Neuronal stem cell (in vitro differentiated cells): ENCODE measurements around the gene FOXJ3.

ENCODE experiments used
- DNase-seq: peaks from one replicate; pipeline ENCODE4 v3.0.0-alpha.2; 2013; ENCODE audit warnings: low spot score
- H2AFZ ChIP-seq: one replicate; pipeline ENCODE4 v1.6.1; 2013; ENCODE audit warnings: mild to moderate bottlenecking, low read length, inconsistent platforms
- H2AK5ac ChIP-seq: 2 replicates; pipeline ENCODE4 v1.6.1; 2013; ENCODE audit warnings: low read depth, mild to moderate bottlenecking, inconsistent platforms, low read length, moderate library complexity, mixed read lengths
- H2BK120ac ChIP-seq: 2 replicates; pipeline ENCODE4 v1.6.1; 2013; ENCODE audit warnings: low read depth, mild to moderate bottlenecking, inconsistent platforms, low read length, moderate library complexity, mixed read lengths
- H2BK12ac ChIP-seq: one replicate; pipeline ENCODE4 v1.6.1; 2013; ENCODE audit warnings: low read length, inconsistent platforms
- H2BK15ac ChIP-seq: 2 replicates; pipeline ENCODE4 v1.6.1; 2013; ENCODE audit warnings: mild to moderate bottlenecking, low read length, inconsistent platforms, mixed read lengths
- H2BK5ac ChIP-seq: one replicate; pipeline ENCODE4 v1.6.1; 2013; ENCODE audit warnings: inconsistent platforms, mild to moderate bottlenecking, low read length, moderate library complexity
- H3K14ac ChIP-seq: one replicate; pipeline ENCODE4 v1.6.1; 2013; ENCODE audit warnings: low read length, inconsistent platforms
- H3K18ac ChIP-seq: 2 replicates; pipeline ENCODE4 v1.6.1; 2013; ENCODE audit warnings: low read length, inconsistent platforms
- H3K23ac ChIP-seq: 2 replicates; pipeline ENCODE4 v1.6.1; 2013; ENCODE audit warnings: low read depth, mild to moderate bottlenecking, mixed read lengths, low read length, inconsistent platforms; ENCODE audit not compliant: poor library complexity
- H3K27ac ChIP-seq: replicated peaks from 3 replicates; pipeline ENCODE4 v1.5.1; 2013; ENCODE audit warnings: low read length, inconsistent platforms
- H3K27me3 ChIP-seq, 3 experiments: 2 replicates each; pipeline ENCODE4 v1.6.1; 2013; ENCODE audit warnings: low read length in 3 of 3, mild to moderate bottlenecking in 2 of 3, inconsistent platforms in 1 of 3, low read depth in 1 of 3, mixed read lengths in 1 of 3, moderate library complexity in 1 of 3; ENCODE audit not compliant: control insufficient read depth in 3 of 3, insufficient read depth in 3 of 3
- H3K36me3 ChIP-seq, 2 donors: replicated peaks in 1 of 2; 2 replicates each; pipeline ENCODE4 v1.6.1; 2013; ENCODE audit warnings: low read length in 2 of 2; ENCODE audit not compliant: control insufficient read depth in 2 of 2, insufficient read depth in 2 of 2
- H3K4ac ChIP-seq: 2 replicates; pipeline ENCODE4 v1.6.1; 2013; ENCODE audit warnings: inconsistent platforms, mild to moderate bottlenecking, low read length, moderate library complexity
- H3K4me1 ChIP-seq, 2 donors: 1 replicate in 1 of 2; 2 replicates in 1 of 2; pipeline ENCODE4 v1.6.1; 2013; ENCODE audit warnings: low read length in 2 of 2, low read depth in 1 of 2; ENCODE audit not compliant: control insufficient read depth in 2 of 2, insufficient read depth in 1 of 2
- H3K4me2 ChIP-seq: one replicate; pipeline ENCODE4 v1.6.1; 2013; ENCODE audit warnings: mild to moderate bottlenecking, low read length, inconsistent platforms; ENCODE audit not compliant: insufficient read depth, poor library complexity, severe bottlenecking
- H3K4me3 ChIP-seq, 2 donors: 2 replicates each; pipeline ENCODE4 v1.5.1; 2013; ENCODE audit warnings: low read length in 2 of 2, mild to moderate bottlenecking in 2 of 2, inconsistent platforms in 1 of 2, moderate library complexity in 1 of 2
- H3K79me1 ChIP-seq: one replicate; pipeline ENCODE4 v1.6.1; 2013; ENCODE audit warnings: low read depth, mild to moderate bottlenecking, inconsistent platforms, low read length, moderate library complexity
- H3K9ac ChIP-seq: one replicate; pipeline ENCODE4 v1.6.1; 2013; ENCODE audit warnings: mild to moderate bottlenecking, low read depth, low read length, inconsistent platforms; ENCODE audit not compliant: poor library complexity
- H3K9me3 ChIP-seq, 2 donors: replicated peaks in 1 of 2; 2 replicates each; pipeline versions ENCODE3 to v1.6.1; 2013; ENCODE audit warnings: low read length in 2 of 2, mild to moderate bottlenecking in 2 of 2, inconsistent platforms in 1 of 2, low read depth in 1 of 2, mixed read lengths in 1 of 2, moderate library complexity in 1 of 2; ENCODE audit not compliant: control insufficient read depth in 2 of 2, insufficient read depth in 1 of 2
- H4K8ac ChIP-seq: one replicate; pipeline ENCODE4 v1.6.1; 2013; ENCODE audit warnings: low read depth, mild to moderate bottlenecking, inconsistent platforms, low read length, moderate library complexity
- H4K91ac ChIP-seq: one replicate; pipeline ENCODE4 v1.6.1; 2013; ENCODE audit warnings: low read length, low read depth, mild to moderate bottlenecking, inconsistent platforms; ENCODE audit not compliant: poor library complexity
- WGBS, 2 donors: extraction: QIAGEN DNeasy Blood & Tissue Kit; methylation state at CpG; one replicate each; pipeline ENCODE4 v1.1.7; 2013; ENCODE audit warnings: missing lambda C conversion rate in 2 of 2, mixed read lengths in 1 of 2; ENCODE audit not compliant: insufficient read length in 2 of 2, insufficient replicate concordance in 1 of 2; ENCODE audit errors: extremely low coverage in 2 of 2; 5-methylcytosine and 5-hydroxymethylcytosine counted together

Gene FOXJ3

DNA sequence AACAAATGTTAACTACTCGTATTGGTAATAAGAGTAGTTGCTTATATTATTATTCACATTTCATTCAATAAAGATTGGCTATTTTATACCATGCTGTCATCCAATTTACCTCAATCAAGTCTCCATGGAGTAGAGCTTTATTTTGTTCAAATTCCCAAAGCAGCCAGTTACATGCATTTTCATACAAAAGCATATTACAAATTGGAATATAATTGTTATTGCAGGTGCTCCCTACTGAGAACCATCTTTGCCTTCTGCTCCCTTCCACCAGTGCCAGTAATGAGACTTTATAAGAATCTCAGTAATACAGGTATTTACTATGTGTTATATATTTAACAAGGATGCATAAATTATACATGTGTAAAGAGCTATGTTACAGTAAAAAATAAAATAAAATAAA lies 54.2 kb downstream of the FOXJ3 start:
- H3K4me1 ChIP-seq = no peaks in the 10 kb centered on the region
- H2BK120ac ChIP-seq = no peak overlapping the region
- no peak overlapping the region for H3K4ac ChIP-seq
- no peaks in the 10 kb centered on the region for H3K79me1 ChIP-seq
- no peak overlapping the region for H3K4me3 ChIP-seq
- H3K27me3 ChIP-seq = no peaks in the 10 kb centered on the region
- H4K91ac ChIP-seq = no peak overlapping the region
- DNase-seq = no peak
- H3K14ac ChIP-seq = no peak overlapping the region
- no peak overlapping the region for H3K9ac ChIP-seq
- H3K9me3 ChIP-seq = no peaks in the 10 kb centered on the region
- no peak overlapping the region for H3K23ac ChIP-seq
- no peak overlapping the region for H2BK15ac ChIP-seq
- H2BK5ac ChIP-seq = no peak overlapping the region
- H2AK5ac ChIP-seq = no peak overlapping the region
- no peak overlapping the region for H3K27ac ChIP-seq
- no peak overlapping the region for H3K4me2 ChIP-seq
- peaks cover 2 to 22% of the 10 kb centered on the region in 2 donors for H3K36me3 ChIP-seq
- no CpG with 5 or more reads among the region's 1 CpG for WGBS, 2 donors
- H3K18ac ChIP-seq = no peak overlapping the region
- no peak overlapping the region for H2AFZ ChIP-seq
- H4K8ac ChIP-seq = no peak overlapping the region
- H2BK12ac ChIP-seq = no peak overlapping the region

DNA sequence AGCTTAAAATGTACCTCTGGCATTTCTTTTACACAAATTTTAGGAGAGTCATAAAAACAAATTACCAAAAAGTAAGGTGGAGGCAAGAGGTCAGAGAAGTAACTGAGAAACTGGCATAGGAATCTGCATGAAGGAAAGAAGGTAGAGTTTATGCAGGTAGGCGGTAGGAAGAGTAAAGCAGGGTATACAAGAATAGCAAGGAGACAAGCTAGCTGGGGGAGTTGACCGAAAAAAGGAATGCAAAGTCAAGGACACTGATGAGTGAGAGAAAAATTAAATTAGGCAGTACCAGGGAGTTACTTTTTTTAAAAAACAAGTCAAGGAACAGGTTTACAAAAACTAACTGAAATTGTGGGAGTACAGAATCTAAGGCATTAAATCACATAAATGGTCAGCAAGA lies 56.0 kb downstream of the FOXJ3 start:
- Histone ChIP-seq H4K8ac (no peak overlapping the region), H3K18ac (no peak overlapping the region), H3K14ac (no peak overlapping the region), H2BK12ac (no peak overlapping the region), H3K9ac (no peak overlapping the region), H3K4me1 (no peaks in the 10 kb centered on the region), H2BK5ac (no peak overlapping the region), H2AFZ (no peak overlapping the region), H2BK15ac (no peak overlapping the region), H2AK5ac (no peak overlapping the region), H3K27ac (no peak overlapping the region), H3K79me1 (no peaks in the 10 kb centered on the region), H3K27me3 (no peaks in the 10 kb centered on the region), H2BK120ac (no peak overlapping the region), H3K4me3 (no peak overlapping the region), H3K23ac (no peak overlapping the region), H3K4me2 (no peak overlapping the region), H4K91ac (no peak overlapping the region), H3K4ac (no peak overlapping the region), H3K36me3 (peaks cover 2 to 37% of the 10 kb centered on the region in 2 donors), H3K9me3 (no peaks in the 10 kb centered on the region)
- DNase-seq = no peak
- no CpG with 5 or more reads among the region's 2 CpGs for WGBS, 2 donors

DNA sequence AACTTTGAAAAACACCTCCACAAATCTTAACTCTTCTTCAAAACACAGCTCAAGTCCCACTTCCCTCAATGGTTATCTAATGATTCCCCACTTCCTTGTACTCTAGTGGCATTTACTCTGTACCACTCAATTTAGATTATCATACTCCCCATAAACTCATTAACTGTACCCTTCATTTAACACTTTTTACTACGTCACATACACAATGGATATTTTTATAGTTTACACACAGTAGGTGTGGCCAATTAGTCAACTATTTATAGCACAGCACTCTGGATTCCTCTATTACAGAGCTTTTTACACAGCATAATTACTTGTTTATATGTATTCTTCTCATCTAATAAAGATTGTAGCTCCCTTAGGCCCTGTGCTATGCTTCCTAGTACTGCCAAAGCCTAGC lies 62.1 kb downstream of the FOXJ3 start:
- no peak overlapping the region for H2BK120ac ChIP-seq
- no peak for DNase-seq
- WGBS, 2 donors = 100% methylated on average over 1 of the region's 1 CpG; no CpG with 5 or more reads in 1 of the 2 donors
- no peak overlapping the region for H2BK12ac ChIP-seq
- H3K4me2 ChIP-seq = no peak overlapping the region
- H2BK5ac ChIP-seq = no peak overlapping the region
- H3K9me3 ChIP-seq = peaks cover 0 to under 1% of the 10 kb centered on the region in 2 donors
- no peak overlapping the region for H2BK15ac ChIP-seq
- H3K4ac ChIP-seq = no peak overlapping the region
- H3K4me3 ChIP-seq = no peak overlapping the region
- no peaks in the 10 kb centered on the region for H3K27me3 ChIP-seq
- no peak overlapping the region for H3K18ac ChIP-seq
- H3K9ac ChIP-seq = no peak overlapping the region
- H4K8ac ChIP-seq = no peak overlapping the region
- H3K23ac ChIP-seq = no peak overlapping the region
- H3K36me3 ChIP-seq = peaks cover 0 to 45% of the 10 kb centered on the region in 2 donors
- no peaks in the 10 kb centered on the region for H3K4me1 ChIP-seq
- no peaks in the 10 kb centered on the region for H3K79me1 ChIP-seq
- H3K14ac ChIP-seq = no peak overlapping the region
- no peak overlapping the region for H3K27ac ChIP-seq
- no peak overlapping the region for H2AK5ac ChIP-seq
- no peak overlapping the region for H2AFZ ChIP-seq
- no peak overlapping the region for H4K91ac ChIP-seq

DNA sequence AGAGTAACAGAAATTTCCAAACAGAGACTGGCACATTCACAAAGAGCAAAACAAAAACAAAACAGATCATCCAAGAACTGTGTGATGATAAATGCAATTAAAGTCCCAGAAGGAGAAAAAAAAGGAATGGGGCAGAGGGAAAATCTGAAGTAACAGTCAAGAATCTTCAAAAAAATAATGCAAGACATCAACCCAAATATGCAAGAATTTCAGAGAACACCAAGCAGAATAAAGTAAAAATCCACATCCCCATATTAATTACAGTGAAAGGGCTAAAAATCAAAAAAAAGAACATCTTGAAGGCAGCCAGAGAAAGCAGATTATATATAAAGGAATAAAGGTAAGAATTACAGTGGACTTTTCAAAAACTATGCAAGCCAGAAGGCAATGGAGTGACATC lies 67.1 kb downstream of the FOXJ3 start:
- Histone ChIP-seq H2BK120ac (no peak overlapping the region), H3K79me1 (no peaks in the 10 kb centered on the region), H3K4me3 (no peak overlapping the region), H3K9ac (no peak overlapping the region), H3K27me3 (no peaks in the 10 kb centered on the region), H4K8ac (no peak overlapping the region), H3K36me3 (peaks cover 2 to 35% of the 10 kb centered on the region in 2 donors), H2AFZ (no peak overlapping the region), H2AK5ac (no peak overlapping the region), H3K4me2 (no peak overlapping the region), H3K23ac (no peak overlapping the region), H2BK12ac (no peak overlapping the region), H2BK5ac (no peak overlapping the region), H3K14ac (no peak overlapping the region), H3K4me1 (peaks cover 0 to 8% of the 10 kb centered on the region in 2 donors), H3K18ac (no peak overlapping the region), H3K9me3 (peaks cover 0 to 6% of the 10 kb centered on the region in 2 donors), H3K4ac (no peak overlapping the region), H2BK15ac (no peak overlapping the region), H4K91ac (no peak overlapping the region), H3K27ac (no peak overlapping the region)
- DNase-seq = no peak
